HUES64 (cell line): ENCODE measurements around the gene MAGI2.

Source experiments
- H3K27ac ChIP-seq: 2 replicates; pipeline ENCODE4 v1.7.0; 2013; ENCODE audit warnings: low read depth, low read length, inconsistent platforms
- H3K27me3 ChIP-seq: 2 replicates; pipeline ENCODE4 v1.6.1; 2013; ENCODE audit warnings: mild to moderate bottlenecking, low read length; ENCODE audit not compliant: insufficient read depth
- H3K36me3 ChIP-seq: 2 replicates; pipeline ENCODE4 v1.6.1; 2013; ENCODE audit warnings: mild to moderate bottlenecking, low read length; ENCODE audit not compliant: insufficient read depth
- H3K4me1 ChIP-seq: 2 replicates; pipeline ENCODE4 v1.6.1; 2013; ENCODE audit warnings: mild to moderate bottlenecking, low read length, moderate library complexity; ENCODE audit not compliant: insufficient read depth
- H3K4me3 ChIP-seq: 2 replicates; pipeline ENCODE4 v1.5.1; 2013; ENCODE audit warnings: mild to moderate bottlenecking, low read length, moderate library complexity
- H3K9ac ChIP-seq: 2 replicates; pipeline ENCODE4 v1.6.1; 2013; ENCODE audit warnings: mild to moderate bottlenecking, low read depth, low read length
- H3K9me3 ChIP-seq: 2 replicates; pipeline ENCODE4 v1.6.1; 2013; ENCODE audit warnings: low read depth, low read length; ENCODE audit not compliant: insufficient read depth
- WGBS: fragments of 150-250, 120-280 bp; methylation state at CpG from one replicate; pipeline ENCODE4 v1.1.7; 2013; ENCODE audit warnings: missing lambda C conversion rate; 5-methylcytosine and 5-hydroxymethylcytosine counted together

MAGI2 gene

GRCh38 chr7:78395298-78396036 lies 1058.0 kb downstream of the MAGI2 start:
- Histone ChIP-seq H3K36me3 (no peaks in the 10 kb centered on the region), H3K27me3 (no peaks in the 10 kb centered on the region), H3K9me3 (no peaks in the 10 kb centered on the region), H3K4me3 (no peak overlapping the region), H3K27ac (no peak overlapping the region), H3K4me1 (peaks cover 51% of the 10 kb centered on the region), H3K9ac (no peak overlapping the region)
- WGBS = no CpG with 5 or more reads among the region's 2 CpGs

GRCh38 chr7:78389022-78389421 lies 1064.4 kb downstream of the MAGI2 start:
- Histone ChIP-seq H3K27ac (no peak overlapping the region), H3K9me3 (no peaks in the 10 kb centered on the region), H3K4me3 (no peak overlapping the region), H3K9ac (no peak overlapping the region), H3K36me3 (no peaks in the 10 kb centered on the region), H3K27me3 (no peaks in the 10 kb centered on the region), H3K4me1 (peaks cover 7% of the 10 kb centered on the region)
- WGBS = 82% methylated on average over 4 of the region's 4 CpGs

- no peaks in the 10 kb centered on the region for H3K9me3 ChIP-seq
- no peak overlapping the region for H3K9ac ChIP-seq
- no peak overlapping the region for H3K27ac ChIP-seq
- no peaks in the 10 kb centered on the region for H3K27me3 ChIP-seq
- no peaks in the 10 kb centered on the region for H3K36me3 ChIP-seq
- no peak overlapping the region for H3K4me3 ChIP-seq
- 95% methylated on average over 2 of the region's 2 CpGs for WGBS
- H3K4me1 ChIP-seq = peaks cover 6% of the 10 kb centered on the region
Measured at GRCh38 chr7:78386520-78386919, 1066.9 kb downstream of the MAGI2 start.

- WGBS = 91% methylated on average over 3 of the region's 4 CpGs
- Histone ChIP-seq H3K36me3 (no peaks in the 10 kb centered on the region), H3K4me1 (no peaks in the 10 kb centered on the region), H3K4me3 (no peak overlapping the region), H3K27ac (no peak overlapping the region), H3K9me3 (no peaks in the 10 kb centered on the region), H3K9ac (no peak overlapping the region), H3K27me3 (no peaks in the 10 kb centered on the region)
Measured at GRCh38 chr7:78383096-78383880, 1070.2 kb downstream of the MAGI2 start.

- WGBS = no CpG with 5 or more reads among the region's 1 CpG
- no peak overlapping the region for H3K4me3 ChIP-seq
Measured at GRCh38 chr7:78379148-78379547, 1074.3 kb downstream of the MAGI2 start.

GRCh38 chr7:78377532-78377931 lies 1075.9 kb downstream of the MAGI2 start:
- H3K4me1 ChIP-seq = no peaks in the 10 kb centered on the region
- no peak overlapping the region for H3K4me3 ChIP-seq
- no CpG with 5 or more reads among the region's 1 CpG for WGBS
- no peak overlapping the region for H3K27ac ChIP-seq
- no peak overlapping the region for H3K9ac ChIP-seq
- no peaks in the 10 kb centered on the region for H3K9me3 ChIP-seq
- no peaks in the 10 kb centered on the region for H3K27me3 ChIP-seq
- no peaks in the 10 kb centered on the region for H3K36me3 ChIP-seq

More at GRCh38 chr7:78379148-78379547, 1074.3 kb downstream of the MAGI2 start:
- H3K9ac ChIP-seq = no peak overlapping the region
- no peak overlapping the region for H3K27ac ChIP-seq
- H3K9me3 ChIP-seq = no peaks in the 10 kb centered on the region
- H3K36me3 ChIP-seq = no peaks in the 10 kb centered on the region
- H3K4me1 ChIP-seq = no peaks in the 10 kb centered on the region
- H3K27me3 ChIP-seq = no peaks in the 10 kb centered on the region

GRCh38 chr7:78370936-78371335 lies 1082.5 kb downstream of the MAGI2 start:
- Histone ChIP-seq H3K27ac (no peak overlapping the region), H3K4me1 (no peaks in the 10 kb centered on the region), H3K9ac (no peak overlapping the region), H3K4me3 (no peak overlapping the region), H3K36me3 (no peaks in the 10 kb centered on the region), H3K27me3 (no peaks in the 10 kb centered on the region), H3K9me3 (no peaks in the 10 kb centered on the region)

- 71% methylated on average over 1 of the region's 2 CpGs for whole genome bisulfite sequencing
- Histone ChIP-seq H3K4me1 (no peaks in the 10 kb centered on the region), H3K4me3 (no peak overlapping the region), H3K36me3 (no peaks in the 10 kb centered on the region), H3K9ac (no peak overlapping the region), H3K27me3 (no peaks in the 10 kb centered on the region), H3K9me3 (no peaks in the 10 kb centered on the region), H3K27ac (no peak overlapping the region)
Measured at GRCh38 chr7:78368771-78369170, 1084.7 kb downstream of the MAGI2 start.

- no peaks in the 10 kb centered on the region for H3K27me3 ChIP-seq
- H3K27ac ChIP-seq = no peak overlapping the region
- H3K9ac ChIP-seq = no peak overlapping the region
- WGBS = 91% methylated on average over 4 of the region's 5 CpGs
- H3K4me3 ChIP-seq = no peak overlapping the region
- no peaks in the 10 kb centered on the region for H3K9me3 ChIP-seq
- no peaks in the 10 kb centered on the region for H3K36me3 ChIP-seq
- H3K4me1 ChIP-seq = no peaks in the 10 kb centered on the region
Measured at GRCh38 chr7:78367280-78367773, 1086.1 kb downstream of the MAGI2 start.

GRCh38 chr7:78363866-78364265 lies 1089.6 kb downstream of the MAGI2 start:
- no peaks in the 10 kb centered on the region for H3K36me3 ChIP-seq
- no peaks in the 10 kb centered on the region for H3K9me3 ChIP-seq
- no peak overlapping the region for H3K9ac ChIP-seq
- H3K4me3 ChIP-seq = no peak overlapping the region
- no peaks in the 10 kb centered on the region for H3K27me3 ChIP-seq
- no peak overlapping the region for H3K27ac ChIP-seq
- no peaks in the 10 kb centered on the region for H3K4me1 ChIP-seq
- WGBS = 89% methylated on average over 4 of the region's 4 CpGs

- Histone ChIP-seq H3K9me3 (no peaks in the 10 kb centered on the region), H3K9ac (no peak overlapping the region), H3K4me1 (peaks cover 11% of the 10 kb centered on the region), H3K36me3 (no peaks in the 10 kb centered on the region), H3K27ac (no peak overlapping the region), H3K27me3 (no peaks in the 10 kb centered on the region), H3K4me3 (no peak overlapping the region)
- WGBS = no CpG with 5 or more reads among the region's 1 CpG
Measured at GRCh38 chr7:78359836-78360235, 1093.6 kb downstream of the MAGI2 start.
